Activated CD8-positive, alpha-beta memory T cell treated with anti-CD3 and anti-CD28 coated beads for 48 hours (primary cell): Measurements from ENCODE around the gene AACS.
"Not testable (repeated sequence)": the region's sequence is repeated elsewhere in the genome, so short reads cannot be mapped to it uniquely, and the experiment has no call there.

Experiments used
- DNase-seq, 3 experiments: peaks; one replicate each; pipeline ENCODE4 v3.0.0-alpha.2; 2020; ENCODE audit warnings: low read depth in 2 of 3, low spot score in 2 of 3

Gene AACS

GRCh38 chr12:125090437-125090836 is 25.2 kb downstream of the AACS start:
- DNase-seq: no peak

GRCh38 chr12:125091401-125091800 is 26.2 kb downstream of the AACS start:
- no peak for DNase-seq

DNA sequence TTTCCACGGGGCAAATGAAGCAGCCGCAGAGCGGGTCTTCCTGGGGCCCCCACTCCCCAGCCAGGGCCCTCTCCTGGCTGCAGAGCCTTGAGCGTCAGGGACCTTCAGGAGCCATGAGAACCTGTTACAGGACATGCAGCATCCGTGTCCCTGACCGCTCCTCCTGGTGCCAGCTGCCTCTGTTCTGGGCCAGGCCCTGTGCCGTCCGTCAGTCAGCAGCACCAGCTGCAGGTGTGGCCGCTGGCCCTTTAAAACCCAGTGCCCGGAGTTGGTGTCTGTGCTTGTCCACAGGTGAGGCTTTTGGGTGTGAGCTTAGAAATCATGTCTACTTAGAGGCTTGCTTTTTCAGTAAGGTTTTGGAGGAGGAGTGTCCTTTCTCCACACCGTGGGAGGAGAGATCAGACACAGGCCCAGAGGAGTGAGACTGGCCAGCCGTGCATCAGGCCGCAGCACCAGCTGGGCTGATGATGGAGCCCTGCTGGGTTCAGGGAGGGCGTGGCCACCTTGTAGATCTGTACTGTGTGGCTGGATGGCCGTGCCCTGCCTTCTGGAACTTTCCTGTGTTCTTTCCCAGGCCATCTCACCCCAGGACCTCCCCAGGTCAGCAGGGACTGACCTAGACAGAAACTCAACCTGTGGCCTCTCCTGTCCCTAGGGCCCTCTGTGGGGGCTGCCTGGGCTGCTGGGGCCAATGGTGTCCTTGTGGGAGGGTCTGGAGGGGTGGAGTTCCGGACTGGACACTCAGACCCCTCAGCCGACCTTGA is 27.1 kb downstream of the AACS start:
- no peak for DNase-seq

DNA sequence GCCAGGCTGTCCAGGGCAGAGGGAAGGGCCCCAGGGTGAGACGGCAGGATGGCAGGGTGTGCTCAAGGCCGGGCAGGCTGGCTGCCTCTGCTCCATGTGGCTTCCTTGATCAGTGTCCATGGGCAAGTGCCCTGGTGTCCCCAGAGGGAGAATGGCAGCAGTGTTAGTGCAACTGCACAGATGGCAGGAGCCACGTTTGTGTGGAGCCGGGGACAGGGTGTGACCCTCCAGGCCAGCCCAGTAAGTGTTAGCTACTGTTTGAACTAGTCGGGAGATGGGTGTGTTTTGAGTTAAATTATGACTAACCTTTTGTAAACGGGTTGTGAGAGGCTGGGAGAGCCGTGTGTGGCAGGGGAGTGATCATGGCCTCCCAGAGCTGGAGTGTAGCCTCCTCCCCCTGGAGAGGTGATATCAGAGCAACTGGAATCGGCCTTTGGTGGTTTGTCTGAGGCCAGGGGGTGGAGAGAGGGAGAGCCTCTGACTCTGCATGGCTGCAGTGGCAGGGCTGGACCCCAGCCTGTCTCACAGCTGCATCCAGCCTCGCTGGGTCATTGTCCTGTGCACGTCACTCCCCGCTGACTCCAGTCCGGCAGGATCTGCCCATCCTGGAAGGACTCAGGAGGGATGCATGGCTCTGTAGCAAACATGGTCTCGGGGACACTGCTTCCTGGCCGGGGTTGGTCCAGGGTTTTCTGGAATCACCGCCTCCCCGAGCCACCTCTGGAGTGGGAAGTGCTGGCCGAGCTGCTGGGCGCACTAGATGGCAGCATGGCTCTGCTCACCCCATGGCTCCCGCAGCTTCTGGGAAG is 27.8 kb downstream of the AACS start:
- DNase-seq: no peak

- no peak for DNase-seq
These were observed 28.6 kb downstream of the AACS start for GRCh38 chr12:125093681-125094330.

DNA sequence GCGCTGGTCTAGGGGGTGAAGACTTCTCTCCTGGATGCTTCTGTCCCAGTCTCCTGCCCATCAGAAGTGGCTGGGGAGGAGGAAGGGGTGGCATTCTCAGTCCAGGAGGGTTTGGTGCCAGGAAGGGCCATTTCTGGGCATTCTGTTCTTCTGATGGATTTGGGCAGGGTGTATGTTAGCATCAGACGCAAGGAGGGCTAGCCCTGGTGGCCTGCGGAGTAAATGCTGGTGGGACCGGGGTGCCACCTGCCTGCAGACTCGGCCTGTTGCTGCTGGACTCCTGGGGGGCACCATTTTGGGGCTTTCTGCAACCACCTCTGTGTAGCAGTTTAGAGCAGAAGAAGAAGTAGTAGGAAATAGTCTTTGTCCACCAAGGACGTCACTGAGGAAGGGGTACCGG is 31.7 kb downstream of the AACS start:
- no peak for DNase-seq

DNA sequence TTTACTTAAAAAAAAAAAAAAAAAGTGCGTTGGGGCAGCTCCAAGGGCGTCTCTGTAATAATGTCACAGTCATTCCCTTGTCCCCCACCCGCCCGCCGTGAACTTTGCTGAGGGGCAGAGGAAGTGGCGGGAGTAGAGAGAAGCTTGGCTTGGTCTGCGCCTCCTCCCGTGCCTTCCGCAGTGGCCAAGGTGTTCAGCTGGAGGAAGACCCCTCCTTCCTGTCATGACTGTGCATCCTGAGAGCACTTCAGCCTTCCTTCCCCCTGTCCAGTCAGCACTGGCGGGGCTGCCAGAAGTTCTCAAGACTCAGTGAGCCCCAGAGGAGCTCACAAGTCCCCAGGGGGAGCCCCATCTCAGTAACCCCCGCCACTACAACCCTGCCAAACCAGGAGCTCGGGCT is 32.2 kb downstream of the AACS start:
- DNase-seq: no peak

- no peak for DNase-seq
These were observed 33.6 kb downstream of the AACS start for GRCh38 chr12:125098676-125099408.

GRCh38 chr12:125099409-125099782 is 34.2 kb downstream of the AACS start:
- no peak for DNase-seq

GRCh38 chr12:125100551-125101434 is 35.6 kb downstream of the AACS start:
- DNase-seq: no peak

DNA sequence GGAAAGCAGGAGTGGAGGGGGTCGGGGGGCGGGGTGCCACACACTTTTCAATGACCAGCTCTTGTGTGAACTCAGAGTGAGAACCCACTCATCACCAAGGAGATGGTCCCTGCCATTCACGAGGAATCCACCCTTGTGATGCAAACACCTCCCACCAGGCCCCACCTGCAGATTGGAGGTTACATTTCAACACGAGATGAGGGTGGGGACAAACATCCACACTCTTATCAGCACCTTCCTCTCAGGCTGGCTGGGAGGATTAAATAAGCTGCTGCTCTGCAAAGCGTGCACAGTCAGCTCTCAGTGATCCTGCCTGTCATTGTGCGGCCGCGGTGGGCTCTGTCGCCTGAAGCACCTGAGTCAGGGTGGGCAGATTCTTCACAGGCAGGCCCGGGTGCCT is 39.7 kb downstream of the AACS start:
- DNase-seq: no peak

DNA sequence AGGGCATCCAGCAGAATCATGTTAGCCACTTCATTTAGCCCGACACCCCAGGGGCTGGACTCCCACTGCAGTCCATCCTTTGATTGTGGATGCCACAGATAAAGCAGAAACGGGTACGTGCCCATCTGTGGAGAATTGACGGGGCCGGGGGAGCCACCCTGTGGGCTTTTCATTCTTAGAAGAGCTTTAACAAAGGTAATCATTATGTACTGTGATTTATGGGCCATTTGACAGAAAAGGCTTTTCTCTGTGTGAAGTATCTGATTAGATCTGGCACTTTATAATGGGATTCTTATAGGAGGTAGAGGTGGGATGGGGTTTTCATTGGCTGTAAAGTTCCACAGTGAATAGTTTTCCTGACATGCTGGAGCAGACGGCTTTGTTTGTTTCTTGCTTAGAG is 40.4 kb downstream of the AACS start:
- DNase-seq: no peak

DNA sequence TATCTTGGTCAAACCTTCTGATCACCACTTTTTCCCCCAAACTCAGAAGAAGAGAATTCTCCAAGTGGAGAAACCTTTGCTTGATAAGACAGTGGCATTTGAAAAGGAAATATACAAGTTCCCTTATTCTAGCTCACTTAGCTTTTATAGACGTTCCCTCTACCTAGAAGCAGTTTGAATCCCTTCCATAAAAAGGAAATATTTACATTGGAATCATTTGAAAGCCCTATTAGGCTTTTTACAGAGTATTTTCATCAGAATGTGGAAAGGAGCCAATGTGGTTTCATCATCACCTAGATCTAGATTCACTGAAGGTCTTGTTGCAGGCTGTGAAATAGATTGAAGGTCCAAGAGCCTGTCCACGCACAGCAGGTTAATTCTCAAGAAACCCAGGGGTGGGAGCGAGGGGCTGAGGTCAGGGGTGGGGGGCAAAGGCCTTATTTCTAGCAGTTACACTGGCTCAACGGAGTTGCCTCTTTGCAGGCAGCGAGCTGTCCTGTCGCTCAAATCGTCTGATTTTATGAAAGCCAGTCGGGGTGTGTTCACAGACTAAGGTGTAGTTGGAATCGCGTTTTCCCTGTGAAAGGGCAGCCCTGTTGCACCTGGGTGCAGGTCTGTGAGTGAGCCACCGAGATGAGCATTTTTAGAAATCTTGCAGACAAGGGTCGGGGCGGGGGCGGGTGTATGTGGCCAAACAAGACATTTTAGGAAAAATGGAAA is 45.6 kb downstream of the AACS start:
- no peak for DNase-seq

GRCh38 chr12:125111403-125111802 is 46.2 kb downstream of the AACS start:
- DNase-seq: no peak

DNA sequence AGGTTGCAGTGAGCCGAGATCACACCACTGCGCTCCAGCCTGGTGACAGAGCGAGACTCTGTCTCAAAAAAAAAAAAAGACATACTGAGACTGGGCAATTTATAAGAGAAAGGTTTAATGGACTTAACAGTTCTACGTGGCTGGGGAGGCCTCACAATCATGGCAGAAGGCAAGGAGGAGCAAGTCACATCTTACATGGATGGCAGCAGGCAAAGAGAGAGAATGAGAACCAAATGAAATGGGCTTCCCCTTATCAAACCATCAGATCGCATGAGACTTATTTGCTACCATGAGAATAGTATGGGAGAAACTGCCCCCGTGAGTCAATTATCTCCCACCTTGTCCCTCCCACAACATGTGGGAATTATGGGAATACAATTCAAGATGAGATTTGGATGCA is 47.4 kb downstream of the AACS start:
- DNase-seq: not testable (repeated sequence)

DNA sequence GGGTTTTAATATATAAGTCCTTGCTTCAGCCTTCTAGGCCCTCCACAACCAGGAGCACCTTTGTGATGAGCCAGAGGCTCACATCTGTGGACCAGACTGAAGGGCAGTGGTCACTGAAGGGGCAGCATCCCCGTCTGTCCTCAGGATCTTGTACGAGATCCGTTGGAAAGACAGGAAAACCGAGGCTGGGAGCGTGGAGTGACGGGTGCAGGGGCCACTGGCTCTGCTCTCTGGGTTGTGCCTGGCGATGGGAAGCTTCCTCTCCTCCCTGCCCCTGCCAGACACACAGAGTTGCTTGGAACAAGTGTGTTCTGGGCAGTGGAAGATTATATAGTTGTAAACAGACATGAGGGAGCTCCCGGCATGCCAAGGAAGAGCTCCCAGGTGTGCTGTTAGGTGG is 48.0 kb downstream of the AACS start:
- DNase-seq: no peak

DNA sequence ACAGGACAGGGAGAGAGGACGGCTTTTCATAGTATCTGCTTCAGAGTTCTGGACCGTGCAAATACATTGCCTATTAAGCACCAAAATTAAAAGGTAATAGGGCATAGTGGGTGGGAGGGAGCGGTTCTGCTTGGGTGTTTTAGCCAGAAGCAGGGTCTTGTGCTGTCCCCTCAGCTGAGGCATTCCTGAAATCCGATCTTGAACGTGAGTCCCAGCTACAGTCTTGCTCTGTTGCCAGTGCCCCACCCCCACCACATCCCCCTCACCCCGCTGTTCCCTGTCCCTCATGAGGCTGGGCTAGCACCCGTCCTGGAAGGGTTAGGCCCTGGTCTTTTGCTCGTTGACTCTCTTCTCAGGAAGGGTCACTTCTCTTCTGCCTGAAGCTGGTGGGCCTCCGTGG is 48.6 kb downstream of the AACS start:
- DNase-seq: no peak

DNA sequence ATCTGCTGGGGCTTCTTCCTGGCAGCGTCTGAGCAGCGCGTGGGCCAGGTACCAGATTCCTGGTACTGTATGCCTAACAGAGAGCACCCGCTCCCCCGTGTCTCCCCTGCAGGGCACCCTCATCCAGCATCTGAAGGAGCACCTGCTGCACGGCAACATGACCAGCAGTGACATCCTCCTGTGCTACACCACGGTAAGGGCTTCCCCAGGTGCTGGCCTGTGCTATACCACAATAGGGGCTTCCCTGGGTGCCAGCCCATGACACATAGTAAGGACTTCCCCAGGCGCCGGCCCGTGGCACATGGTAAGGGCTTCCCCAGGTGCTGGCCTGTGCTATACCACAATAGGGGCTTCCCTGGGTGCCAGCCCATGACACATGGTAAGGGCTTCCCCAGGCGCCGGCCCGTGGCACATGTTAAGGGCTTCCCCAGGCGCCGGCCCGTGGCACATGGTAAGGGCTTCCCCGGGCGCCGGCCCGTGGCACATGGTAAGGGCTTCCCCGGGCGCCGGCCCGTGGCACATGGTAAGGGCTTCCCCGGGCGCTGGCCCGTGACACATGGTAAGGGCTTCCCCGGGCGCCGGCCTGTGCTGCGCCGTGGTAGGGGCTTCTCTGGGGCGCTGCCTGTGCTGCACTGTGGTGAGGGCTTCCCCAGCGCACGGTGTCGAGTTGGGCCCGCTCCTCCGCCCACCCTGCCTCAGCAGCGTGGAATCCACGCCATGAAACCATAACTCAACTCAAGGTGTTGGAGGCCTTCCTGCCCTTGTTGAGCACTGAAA is 49.3 kb downstream of the AACS start:
- DNase-seq: peak in 1 of 3 experiments; percentile 12

DNA sequence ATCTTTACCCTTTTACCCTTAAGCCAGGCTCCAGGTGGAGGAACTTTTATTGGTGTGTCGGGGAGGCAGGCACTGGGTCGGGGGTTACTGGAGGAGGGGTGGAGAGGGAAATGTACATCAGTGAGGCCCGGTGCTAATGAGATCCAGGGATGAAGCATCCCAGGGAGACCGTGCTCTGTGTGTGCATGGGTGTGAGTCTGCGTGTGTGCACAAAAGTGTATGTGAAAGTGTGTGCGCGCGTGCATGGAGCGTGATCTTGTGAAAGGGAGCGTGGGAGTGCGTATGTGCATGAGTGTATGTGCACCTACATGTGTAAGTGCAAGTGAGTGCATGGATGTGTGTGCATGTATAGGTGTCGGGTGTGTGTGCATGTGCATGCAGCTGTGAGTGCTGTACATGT is 55.3 kb downstream of the AACS start:
- DNase-seq: no peak
